WTC11 (cell line): ENCODE measurements around the gene ZBTB16. TPM values are rescaled to one million over a fixed set of nuclear protein-coding genes. Genes with fewer than 3 reads are reported as not detected.

ENCODE experiments used
- ATAC-seq: fragments of 200-7000 bp; cut with Tn5 transposase; 2 replicates; pipeline ENCODE4 v1.10.0; 2021; ENCODE audit warnings: mild to moderate bottlenecking, moderate library complexity
- CTCF ChIA-PET: fragments of 300-600 bp; sonication (Branson Sonifier 250); formaldehyde crosslinking; loops from one replicate; lab custom pipeline; 2021; ENCODE audit warnings: antibody characterized with exemption; lab: Charles Lee
- POLR2A ChIA-PET: fragments of 350-600 bp; sonication (Branson Sonifier 250); formaldehyde crosslinking; loops from one replicate; lab custom pipeline; 2021; ENCODE audit warnings: antibody characterized with exemption; lab: Charles Lee
- DNase-seq: peaks from one replicate; pipeline ENCODE4 v3.0.0; 2021; ENCODE audit warnings: low spot score
- H3K27ac Mint-ChIP-seq: 2 replicates; pipeline ENCODE4 v1.8.0; 2021; ENCODE audit warnings: mixed read lengths
- H3K27me3 Mint-ChIP-seq: 2 replicates; pipeline ENCODE4 v1.8.0; 2021; ENCODE audit warnings: low read depth, mild to moderate bottlenecking, moderate library complexity, mixed read lengths
- H3K36me3 Mint-ChIP-seq: 2 replicates; pipeline ENCODE4 v1.8.0; 2021; ENCODE audit warnings: mixed read lengths
- H3K4me1 Mint-ChIP-seq: 2 replicates; pipeline ENCODE4 v1.8.0; 2022; ENCODE audit warnings: mixed read lengths
- H3K4me3 Mint-ChIP-seq: 2 replicates; pipeline ENCODE4 v1.8.0; 2021; ENCODE audit warnings: mild to moderate bottlenecking, moderate library complexity, mixed read lengths
- H3K9me3 Mint-ChIP-seq: 2 replicates; pipeline ENCODE4 v1.8.0; 2021; ENCODE audit warnings: mixed read lengths
- ESRRA ChIP-seq: sonication (generic); formaldehyde crosslinking; IDR thresholded peaks from 2 replicates; pipeline ENCODE4 v1.8.1; 2022; ENCODE audit warnings: mild to moderate bottlenecking, missing genetic modification reagents, borderline replicate concordance
- FOXK1 ChIP-seq: sonication (generic); formaldehyde crosslinking; IDR thresholded peaks from 2 replicates; pipeline ENCODE4 v1.8.0; 2022; ENCODE audit warnings: mild to moderate bottlenecking, moderate library complexity, missing genetic modification reagents
- GTF2I ChIP-seq: fragments of 250-450 bp; sonication (Bioruptor Pico); conservative IDR thresholded peaks from 2 replicates; pipeline ENCODE4 v1.4.0; 2021; ENCODE audit warnings: mild to moderate bottlenecking
- HMGA2 ChIP-seq: fragments of 250-450 bp; sonication (Bioruptor Pico); IDR thresholded peaks from 2 replicates; pipeline ENCODE4 v1.4.0; 2021; ENCODE audit warnings: mild to moderate bottlenecking, moderate library complexity
- NFATC4 ChIP-seq: fragments of 250-450 bp; sonication (Bioruptor Pico); IDR thresholded peaks from 2 replicates; pipeline ENCODE4 v1.9.0; 2021; ENCODE audit warnings: mild to moderate bottlenecking
- NR2C2 ChIP-seq: sonication (generic); formaldehyde crosslinking; IDR thresholded peaks from 2 replicates; pipeline ENCODE4 v1.8.0; 2022; ENCODE audit warnings: mild to moderate bottlenecking, missing genetic modification reagents
- OVOL2 ChIP-seq: fragments of 250-450 bp; sonication (Bioruptor Pico); IDR thresholded peaks from 2 replicates; pipeline ENCODE4 v1.9.0; 2021; ENCODE audit warnings: mild to moderate bottlenecking, borderline replicate concordance
- RORB ChIP-seq: fragments of 250-450 bp; sonication (Bioruptor Pico); IDR thresholded peaks from 2 replicates; pipeline ENCODE4 v1.9.0; 2021; ENCODE audit warnings: mild to moderate bottlenecking
- SP1 ChIP-seq: sonication (generic); formaldehyde crosslinking; conservative IDR thresholded peaks from 2 replicates; pipeline ENCODE4 v1.8.1; 2022; ENCODE audit warnings: missing genetic modification reagents
- ZNF317 ChIP-seq: sonication (generic); formaldehyde crosslinking; IDR thresholded peaks from 2 replicates; pipeline ENCODE4 v1.8.1; 2023; ENCODE audit warnings: low read depth, mild to moderate bottlenecking, moderate library complexity, missing genetic modification reagents, borderline replicate concordance
- ZNF423 ChIP-seq: fragments of 250-450 bp; sonication (Bioruptor Pico); IDR thresholded peaks from 2 replicates; pipeline ENCODE4 v2.1.2; 2022; ENCODE audit warnings: mild to moderate bottlenecking, moderate library complexity
- total RNA-seq: library from RNA; stranded (reverse); gene quantifications from 3 replicates; pipeline ENCODE4 v1.2.3, GENCODE V29; 2021
- TF ChIP-seq, protein P1 (sequence below): sonication (generic); formaldehyde crosslinking; IDR thresholded peaks from 2 replicates; pipeline ENCODE4 v1.8.0; 2022; ENCODE audit warnings: missing genetic modification reagents
- TF ChIP-seq, protein P2 (sequence below): sonication (generic); formaldehyde crosslinking; IDR thresholded peaks from 2 replicates; pipeline ENCODE4 v1.8.1; 2023; ENCODE audit warnings: mild to moderate bottlenecking, missing genetic modification reagents
- TF ChIP-seq, protein P3 (sequence below): sonication (generic); formaldehyde crosslinking; IDR thresholded peaks from 2 replicates; pipeline ENCODE4 v1.8.1; 2022; ENCODE audit warnings: low read depth, mild to moderate bottlenecking, moderate library complexity, missing genetic modification reagents, borderline replicate concordance
- TF ChIP-seq, protein P4 (sequence below): fragments of 250-450 bp; sonication (Bioruptor Pico); conservative IDR thresholded peaks from 2 replicates; pipeline ENCODE4 v1.9.0; 2021; ENCODE audit warnings: mild to moderate bottlenecking
- TF ChIP-seq, protein P5 (sequence below): fragments of 250-450 bp; sonication (Bioruptor Pico); IDR thresholded peaks from 2 replicates; pipeline ENCODE4 v1.9.0; 2021; ENCODE audit warnings: mild to moderate bottlenecking, borderline replicate concordance
- TF ChIP-seq, protein P6 (sequence below): sonication (generic); formaldehyde crosslinking; IDR thresholded peaks from 2 replicates; pipeline ENCODE4 v1.8.1; 2022; ENCODE audit warnings: mild to moderate bottlenecking, missing genetic modification reagents, moderate library complexity, borderline replicate concordance

ZBTB16 gene
- total RNA-seq, 1 experiment from 2014 or later, result 0.57 TPM

DNA sequence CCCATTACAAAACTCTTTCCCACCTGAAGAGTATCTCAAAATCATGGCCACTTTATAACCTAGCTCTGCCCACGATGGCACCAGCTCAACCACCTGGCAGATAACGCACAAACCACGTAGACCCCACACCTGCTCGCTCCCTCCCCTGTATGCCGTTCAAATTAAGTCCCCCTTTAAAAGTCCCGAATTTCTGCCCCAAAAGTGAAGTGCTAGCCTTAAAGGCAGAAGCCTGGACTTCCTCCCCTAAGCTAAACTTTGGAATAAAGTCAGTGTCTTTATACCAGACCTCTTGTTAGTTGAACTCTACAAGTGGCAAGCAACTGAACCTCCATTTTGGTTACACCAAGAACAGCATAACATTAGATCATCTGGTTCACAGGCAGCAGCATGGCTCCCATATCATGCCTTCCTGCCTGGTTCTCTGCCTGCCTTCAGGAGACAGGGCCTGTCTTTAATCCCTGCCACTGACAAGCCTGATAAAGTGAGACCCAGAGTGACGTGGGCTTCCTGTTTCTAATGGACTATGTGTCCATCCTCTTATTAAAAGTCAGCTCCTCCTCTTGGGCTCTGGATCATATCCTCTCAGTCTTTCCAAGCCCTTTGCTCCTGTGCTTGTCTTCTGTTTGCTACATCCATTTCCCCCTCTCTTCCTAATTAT, 204.1 kb downstream of the ZBTB16 start (continued):
- TF ChIP-seq RORB (CRISPR knock-in tag), result no peak
- no peak for TF ChIP-seq OVOL2 (CRISPR knock-in tag)
- no peak for TF ChIP-seq NFATC4 (CRISPR knock-in tag)

DNA sequence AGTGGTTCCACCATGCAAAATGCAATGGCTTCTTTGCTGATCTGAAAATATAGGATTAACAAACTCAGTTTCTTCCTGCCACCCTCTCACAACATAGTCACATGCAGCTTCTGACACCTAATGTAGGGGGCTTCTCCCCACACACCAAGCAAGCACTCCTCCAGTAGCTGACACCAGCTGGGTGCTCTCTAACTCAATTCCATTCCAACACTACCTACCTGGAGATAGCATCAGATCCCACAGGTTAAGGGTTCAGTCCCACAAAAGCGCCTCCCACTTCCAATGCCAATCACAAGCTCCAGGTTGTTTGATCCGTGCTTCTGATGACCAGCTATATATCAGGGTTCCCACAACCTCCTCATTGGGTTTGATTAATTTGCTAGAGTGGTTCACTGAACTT, 204.9 kb downstream of the ZBTB16 start:
- CTCF ChIA-PET, result interaction anchor here (1.0 to 10.6 kb wide), 5 partner anchors 16 to 368 kb away, joined by 3 to 151 read pairs (median 4); partner anchors contain the start of gene HTR3A
- ATAC-seq, result no peak
- H3K27me3 Mint-ChIP-seq, result no peaks in the 10 kb centered on the region
- no peaks in the 10 kb centered on the region for H3K4me1 Mint-ChIP-seq
- H3K9me3 Mint-ChIP-seq, result no peaks in the 10 kb centered on the region
- no peak overlapping the region for H3K4me3 Mint-ChIP-seq
- H3K27ac Mint-ChIP-seq, result no peak overlapping the region
- DNase-seq, result no peak
- POLR2A ChIA-PET, result no interaction called here
- TF ChIP-seq SP1 (CRISPR knock-in tag) (no peak), ZNF317 (CRISPR knock-in tag) (no peak), HMGA2 (no peak), GTF2I (no peak), ESRRA (CRISPR knock-in tag) (no peak), FOXK1 (CRISPR knock-in tag) (no peak), NFATC4 (CRISPR knock-in tag) (no peak), ZNF423 (CRISPR knock-in tag) (no peak), NR2C2 (CRISPR knock-in tag) (no peak)
- TF ChIP-seq, protein P1, sequence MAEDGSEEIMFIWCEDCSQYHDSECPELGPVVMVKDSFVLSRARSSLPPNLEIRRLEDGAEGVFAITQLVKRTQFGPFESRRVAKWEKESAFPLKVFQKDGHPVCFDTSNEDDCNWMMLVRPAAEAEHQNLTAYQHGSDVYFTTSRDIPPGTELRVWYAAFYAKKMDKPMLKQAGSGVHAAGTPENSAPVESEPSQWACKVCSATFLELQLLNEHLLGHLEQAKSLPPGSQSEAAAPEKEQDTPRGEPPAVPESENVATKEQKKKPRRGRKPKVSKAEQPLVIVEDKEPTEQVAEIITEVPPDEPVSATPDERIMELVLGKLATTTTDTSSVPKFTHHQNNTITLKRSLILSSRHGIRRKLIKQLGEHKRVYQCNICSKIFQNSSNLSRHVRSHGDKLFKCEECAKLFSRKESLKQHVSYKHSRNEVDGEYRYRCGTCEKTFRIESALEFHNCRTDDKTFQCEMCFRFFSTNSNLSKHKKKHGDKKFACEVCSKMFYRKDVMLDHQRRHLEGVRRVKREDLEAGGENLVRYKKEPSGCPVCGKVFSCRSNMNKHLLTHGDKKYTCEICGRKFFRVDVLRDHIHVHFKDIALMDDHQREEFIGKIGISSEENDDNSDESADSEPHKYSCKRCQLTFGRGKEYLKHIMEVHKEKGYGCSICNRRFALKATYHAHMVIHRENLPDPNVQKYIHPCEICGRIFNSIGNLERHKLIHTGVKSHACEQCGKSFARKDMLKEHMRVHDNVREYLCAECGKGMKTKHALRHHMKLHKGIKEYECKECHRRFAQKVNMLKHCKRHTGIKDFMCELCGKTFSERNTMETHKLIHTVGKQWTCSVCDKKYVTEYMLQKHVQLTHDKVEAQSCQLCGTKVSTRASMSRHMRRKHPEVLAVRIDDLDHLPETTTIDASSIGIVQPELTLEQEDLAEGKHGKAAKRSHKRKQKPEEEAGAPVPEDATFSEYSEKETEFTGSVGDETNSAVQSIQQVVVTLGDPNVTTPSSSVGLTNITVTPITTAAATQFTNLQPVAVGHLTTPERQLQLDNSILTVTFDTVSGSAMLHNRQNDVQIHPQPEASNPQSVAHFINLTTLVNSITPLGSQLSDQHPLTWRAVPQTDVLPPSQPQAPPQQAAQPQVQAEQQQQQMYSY, result no peak
- TF ChIP-seq, protein P2, sequence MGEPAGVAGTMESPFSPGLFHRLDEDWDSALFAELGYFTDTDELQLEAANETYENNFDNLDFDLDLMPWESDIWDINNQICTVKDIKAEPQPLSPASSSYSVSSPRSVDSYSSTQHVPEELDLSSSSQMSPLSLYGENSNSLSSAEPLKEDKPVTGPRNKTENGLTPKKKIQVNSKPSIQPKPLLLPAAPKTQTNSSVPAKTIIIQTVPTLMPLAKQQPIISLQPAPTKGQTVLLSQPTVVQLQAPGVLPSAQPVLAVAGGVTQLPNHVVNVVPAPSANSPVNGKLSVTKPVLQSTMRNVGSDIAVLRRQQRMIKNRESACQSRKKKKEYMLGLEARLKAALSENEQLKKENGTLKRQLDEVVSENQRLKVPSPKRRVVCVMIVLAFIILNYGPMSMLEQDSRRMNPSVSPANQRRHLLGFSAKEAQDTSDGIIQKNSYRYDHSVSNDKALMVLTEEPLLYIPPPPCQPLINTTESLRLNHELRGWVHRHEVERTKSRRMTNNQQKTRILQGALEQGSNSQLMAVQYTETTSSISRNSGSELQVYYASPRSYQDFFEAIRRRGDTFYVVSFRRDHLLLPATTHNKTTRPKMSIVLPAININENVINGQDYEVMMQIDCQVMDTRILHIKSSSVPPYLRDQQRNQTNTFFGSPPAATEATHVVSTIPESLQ (CRISPR knock-in tag), result no peak
- TF ChIP-seq, protein P3, sequence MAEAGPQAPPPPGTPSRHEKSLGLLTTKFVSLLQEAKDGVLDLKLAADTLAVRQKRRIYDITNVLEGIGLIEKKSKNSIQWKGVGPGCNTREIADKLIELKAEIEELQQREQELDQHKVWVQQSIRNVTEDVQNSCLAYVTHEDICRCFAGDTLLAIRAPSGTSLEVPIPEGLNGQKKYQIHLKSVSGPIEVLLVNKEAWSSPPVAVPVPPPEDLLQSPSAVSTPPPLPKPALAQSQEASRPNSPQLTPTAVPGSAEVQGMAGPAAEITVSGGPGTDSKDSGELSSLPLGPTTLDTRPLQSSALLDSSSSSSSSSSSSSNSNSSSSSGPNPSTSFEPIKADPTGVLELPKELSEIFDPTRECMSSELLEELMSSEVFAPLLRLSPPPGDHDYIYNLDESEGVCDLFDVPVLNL (CRISPR knock-in tag), result no peak
- TF ChIP-seq, protein P4, sequence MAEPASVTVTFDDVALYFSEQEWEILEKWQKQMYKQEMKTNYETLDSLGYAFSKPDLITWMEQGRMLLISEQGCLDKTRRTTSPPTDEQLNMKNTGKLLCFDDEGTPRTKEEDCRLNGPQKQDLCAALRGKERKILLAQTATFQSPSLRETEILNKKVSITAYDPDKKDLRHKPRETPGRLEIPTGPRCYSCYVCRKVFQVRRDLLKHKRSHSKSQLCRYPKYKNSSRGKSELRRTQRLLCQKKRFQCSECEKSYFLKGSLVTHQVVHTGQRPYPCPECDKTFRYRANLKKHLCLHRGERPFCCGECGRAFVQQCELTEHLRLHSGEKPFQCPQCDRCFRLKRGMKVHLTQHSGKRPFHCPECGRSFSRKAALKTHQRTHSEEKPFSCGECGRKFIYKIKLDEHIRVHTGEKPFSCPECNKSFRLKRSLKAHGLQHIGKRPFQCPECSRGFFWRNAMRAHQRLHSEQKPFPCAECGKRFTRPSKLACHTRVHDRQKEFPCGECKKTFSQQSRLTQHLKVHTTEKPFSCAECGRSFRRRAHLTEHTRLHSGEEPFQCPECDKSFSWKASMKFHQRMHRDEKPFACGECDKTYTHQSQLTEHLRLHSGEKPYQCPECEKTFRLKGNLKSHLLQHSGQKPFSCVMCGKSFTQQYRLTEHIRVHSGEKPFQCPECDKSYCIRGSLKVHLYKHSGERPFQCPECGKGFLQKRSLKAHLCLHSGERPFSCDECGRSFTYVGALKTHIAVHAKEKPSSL (CRISPR knock-in tag), result no peak
- TF ChIP-seq, protein P5, sequence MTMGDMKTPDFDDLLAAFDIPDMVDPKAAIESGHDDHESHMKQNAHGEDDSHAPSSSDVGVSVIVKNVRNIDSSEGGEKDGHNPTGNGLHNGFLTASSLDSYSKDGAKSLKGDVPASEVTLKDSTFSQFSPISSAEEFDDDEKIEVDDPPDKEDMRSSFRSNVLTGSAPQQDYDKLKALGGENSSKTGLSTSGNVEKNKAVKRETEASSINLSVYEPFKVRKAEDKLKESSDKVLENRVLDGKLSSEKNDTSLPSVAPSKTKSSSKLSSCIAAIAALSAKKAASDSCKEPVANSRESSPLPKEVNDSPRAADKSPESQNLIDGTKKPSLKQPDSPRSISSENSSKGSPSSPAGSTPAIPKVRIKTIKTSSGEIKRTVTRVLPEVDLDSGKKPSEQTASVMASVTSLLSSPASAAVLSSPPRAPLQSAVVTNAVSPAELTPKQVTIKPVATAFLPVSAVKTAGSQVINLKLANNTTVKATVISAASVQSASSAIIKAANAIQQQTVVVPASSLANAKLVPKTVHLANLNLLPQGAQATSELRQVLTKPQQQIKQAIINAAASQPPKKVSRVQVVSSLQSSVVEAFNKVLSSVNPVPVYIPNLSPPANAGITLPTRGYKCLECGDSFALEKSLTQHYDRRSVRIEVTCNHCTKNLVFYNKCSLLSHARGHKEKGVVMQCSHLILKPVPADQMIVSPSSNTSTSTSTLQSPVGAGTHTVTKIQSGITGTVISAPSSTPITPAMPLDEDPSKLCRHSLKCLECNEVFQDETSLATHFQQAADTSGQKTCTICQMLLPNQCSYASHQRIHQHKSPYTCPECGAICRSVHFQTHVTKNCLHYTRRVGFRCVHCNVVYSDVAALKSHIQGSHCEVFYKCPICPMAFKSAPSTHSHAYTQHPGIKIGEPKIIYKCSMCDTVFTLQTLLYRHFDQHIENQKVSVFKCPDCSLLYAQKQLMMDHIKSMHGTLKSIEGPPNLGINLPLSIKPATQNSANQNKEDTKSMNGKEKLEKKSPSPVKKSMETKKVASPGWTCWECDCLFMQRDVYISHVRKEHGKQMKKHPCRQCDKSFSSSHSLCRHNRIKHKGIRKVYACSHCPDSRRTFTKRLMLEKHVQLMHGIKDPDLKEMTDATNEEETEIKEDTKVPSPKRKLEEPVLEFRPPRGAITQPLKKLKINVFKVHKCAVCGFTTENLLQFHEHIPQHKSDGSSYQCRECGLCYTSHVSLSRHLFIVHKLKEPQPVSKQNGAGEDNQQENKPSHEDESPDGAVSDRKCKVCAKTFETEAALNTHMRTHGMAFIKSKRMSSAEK (CRISPR knock-in tag), result no peak
- TF ChIP-seq, protein P6, sequence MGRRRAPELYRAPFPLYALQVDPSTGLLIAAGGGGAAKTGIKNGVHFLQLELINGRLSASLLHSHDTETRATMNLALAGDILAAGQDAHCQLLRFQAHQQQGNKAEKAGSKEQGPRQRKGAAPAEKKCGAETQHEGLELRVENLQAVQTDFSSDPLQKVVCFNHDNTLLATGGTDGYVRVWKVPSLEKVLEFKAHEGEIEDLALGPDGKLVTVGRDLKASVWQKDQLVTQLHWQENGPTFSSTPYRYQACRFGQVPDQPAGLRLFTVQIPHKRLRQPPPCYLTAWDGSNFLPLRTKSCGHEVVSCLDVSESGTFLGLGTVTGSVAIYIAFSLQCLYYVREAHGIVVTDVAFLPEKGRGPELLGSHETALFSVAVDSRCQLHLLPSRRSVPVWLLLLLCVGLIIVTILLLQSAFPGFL (CRISPR knock-in tag), result no peak
- no peaks in the 10 kb centered on the region for H3K36me3 Mint-ChIP-seq
